GM12875 (cell line): ENCODE data around the gene SMR3B.

Source experiments
- H3K4me3 ChIP-seq: one replicate; pipeline ENCODE4 v1.5.1; 2011; ENCODE audit warnings: low read depth, low read length, control low read depth
- CTCF ChIP-seq: IDR thresholded peaks from 2 replicates; pipeline ENCODE4 v1.5.1; 2011; ENCODE audit warnings: low read depth, mild to moderate bottlenecking, control low read depth, inconsistent platforms, low read length, moderate library complexity, borderline replicate concordance; ENCODE audit not compliant: insufficient read depth

SMR3B gene

GRCh38 chr4:70364002-70364401 is 18.9 kb upstream of the SMR3B start:
- H3K4me3 ChIP-seq: no peak overlapping the region
- TF ChIP-seq CTCF: no peak

GRCh38 chr4:70365479-70365878 is 17.5 kb upstream of the SMR3B start:
- H3K4me3 ChIP-seq: no peak overlapping the region
- no peak for TF ChIP-seq CTCF

- TF ChIP-seq CTCF: no peak
- H3K4me3 ChIP-seq: no peak overlapping the region
Observed at GRCh38 chr4:70367813-70368212, 15.1 kb upstream of the SMR3B start.

GRCh38 chr4:70371987-70372386 is 10.9 kb upstream of the SMR3B start:
- H3K4me3 ChIP-seq: no peak overlapping the region
- TF ChIP-seq CTCF: no peak

GRCh38 chr4:70372760-70373159 is 10.2 kb upstream of the SMR3B start:
- no peak for TF ChIP-seq CTCF
- no peak overlapping the region for H3K4me3 ChIP-seq

GRCh38 chr4:70380578-70380977 is 2.4 kb upstream of the SMR3B start:
- H3K4me3 ChIP-seq: no peak overlapping the region
- TF ChIP-seq CTCF: no peak

- no peak overlapping the region for H3K4me3 ChIP-seq
- TF ChIP-seq CTCF: no peak
Observed at GRCh38 chr4:70392057-70392776, 9.3 kb downstream of the SMR3B start.
